COR-L47 (cell line): ENCODE results near the gene NMT1.
A peak's percentile ranks its signal among the peaks of the same experiment; 100 is the strongest.
"Not testable (repeated sequence)": the region's sequence is repeated elsewhere in the genome, so short reads cannot be mapped to it uniquely, and the experiment has no call there.

Experiments
- DNase-seq: peaks from one replicate; lab custom pipeline; 2025; lab: John Stamatoyannopoulos, UW

The NMT1 gene

GRCh38 chr17:45120558-45120957 lies 59.4 kb downstream of the NMT1 start:
- no peak for DNase-seq

- no peak for DNase-seq
Observed at GRCh38 chr17:45121055-45121454, 59.9 kb downstream of the NMT1 start.

GRCh38 chr17:45123076-45123770 lies 62.1 kb downstream of the NMT1 start:
- DNase-seq: no peak

GRCh38 chr17:45123930-45124796 lies 63.0 kb downstream of the NMT1 start:
- DNase-seq: no peak

- not testable (repeated sequence) for DNase-seq
Observed at GRCh38 chr17:45124797-45125122, 63.6 kb downstream of the NMT1 start.

- no peak for DNase-seq
Observed at GRCh38 chr17:45125509-45125908, 64.4 kb downstream of the NMT1 start.

- DNase-seq: no peak
Observed at GRCh38 chr17:45127207-45127547, 66.1 kb downstream of the NMT1 start.

- DNase-seq: no peak
Observed at GRCh38 chr17:45127548-45128300, 66.6 kb downstream of the NMT1 start.

GRCh38 chr17:45128331-45128730 lies 67.2 kb downstream of the NMT1 start:
- no peak for DNase-seq

GRCh38 chr17:45128989-45129388 lies 67.9 kb downstream of the NMT1 start:
- no peak for DNase-seq

GRCh38 chr17:45129426-45129939 lies 68.4 kb downstream of the NMT1 start:
- no peak for DNase-seq

GRCh38 chr17:45129940-45130680 lies 69.0 kb downstream of the NMT1 start:
- no peak for DNase-seq

- no peak for DNase-seq
Observed at GRCh38 chr17:45130681-45131615, 69.8 kb downstream of the NMT1 start.

GRCh38 chr17:45131616-45132319 lies 70.7 kb downstream of the NMT1 start:
- no peak for DNase-seq

GRCh38 chr17:45132320-45132571 lies 71.1 kb downstream of the NMT1 start, which contains the start of gene PLCD3:
Gene PLCD3, minus strand, starts transcription at chr17:45132515. Its CDS starts 105 bp downstream, at chr17:45132410.
- DNase-seq: no peak

GRCh38 chr17:45132572-45133463 lies 71.7 kb downstream of the NMT1 start:
- DNase-seq: peak; percentile 57

- DNase-seq: peak; percentile 96
Observed at GRCh38 chr17:45135192-45135977, 74.3 kb downstream of the NMT1 start, which contains the start of gene ACBD4. Gene ACBD4, plus strand, starts transcription at chr17:45135687. Its CDS starts 458 bp downstream, at chr17:45136145.
